ENCODE measurements around the gene PNMA6F.

- TF ChIP-seq CTCF (conservative IDR thresholded peaks at IDR 0.05; ENCODE audit: low read depth, low read length): no peak
- TF ChIP-seq EZH2phosphoT487 (IDR thresholded peaks at IDR 0.05; ENCODE audit: borderline replicate concordance, low read length): no peak
These were observed 12.5 kb upstream of the PNMA6F start, which contains the start of gene ZNF275 for GRCh38 chrX:153333821-153334653.

Data from PC-3 (cell line).